Panc1 (cell line): Measurements from ENCODE around the gene CAST. TPM values are rescaled to one million over a fixed set of nuclear protein-coding genes. Genes with fewer than 3 reads are reported as not detected.

Source experiments
- ATAC-seq: fragments of 200-7000 bp; cut with Tn5 transposase; 2 replicates; pipeline ENCODE4 v1.9.1; 2020; ENCODE audit warnings: mild to moderate bottlenecking, moderate library complexity
- BruUV-seq: library from RNA; stranded (reverse); fragments of 400-500 nt; replicated peaks from 2 replicates; lab custom pipeline; 2021; lab: Mats Ljungman, UMichigan
- CTCF ChIA-PET: fragments of 300-600 bp; sonication (Branson Sonifier 250); formaldehyde crosslinking; loops from one replicate; lab custom pipeline; 2022; ENCODE audit warnings: antibody characterized with exemption; lab: Charles Lee
- POLR2A ChIA-PET: fragments of 300-600 bp; sonication (Branson Sonifier 250); formaldehyde crosslinking; loops from one replicate; lab custom pipeline; 2022; ENCODE audit warnings: antibody characterized with exemption; lab: Charles Lee
- DNase-seq: peaks from one replicate; pipeline ENCODE4 v3.0.0-alpha.2; 2010; ENCODE audit warnings: low read depth, low spot score
- H3K27ac ChIP-seq: 2 replicates; pipeline ENCODE4 v1.5.1; 2011; ENCODE audit warnings: mild to moderate bottlenecking, low read length, inconsistent platforms
- H3K27me3 ChIP-seq: fragments of 200-500 bp; sonication (Bioruptor generic); 2 replicates; pipeline ENCODE4 v1.6.0; 2014; ENCODE audit warnings: low read length, inconsistent platforms; ENCODE audit not compliant: control insufficient read depth, insufficient read depth
- H3K36me3 ChIP-seq: fragments of 200-500 bp; sonication (Bioruptor generic); 2 replicates; pipeline ENCODE4 v1.5.1; 2014; ENCODE audit warnings: inconsistent platforms, mild to moderate bottlenecking, low read length, moderate library complexity; ENCODE audit not compliant: control insufficient read depth, insufficient read depth
- H3K4me1 ChIP-seq: 2 replicates; pipeline ENCODE4 v1.5.1; 2011; ENCODE audit warnings: inconsistent platforms, mild to moderate bottlenecking, low read length, moderate library complexity; ENCODE audit not compliant: control insufficient read depth, insufficient read depth
- H3K4me3 ChIP-seq, 2 experiments: 2 replicates each; pipeline ENCODE4 v1.5.1; 2011 to 2012; ENCODE audit warnings: low read depth in 2 of 2, low read length in 2 of 2, mild to moderate bottlenecking in 2 of 2, inconsistent platforms in 1 of 2, moderate library complexity in 1 of 2
- H3K9me3 ChIP-seq: fragments of 200-500 bp; sonication (Bioruptor generic); 2 replicates; pipeline ENCODE4 v1.5.1; 2014; ENCODE audit warnings: low read depth, mild to moderate bottlenecking, inconsistent platforms, low read length, moderate library complexity; ENCODE audit not compliant: control insufficient read depth, insufficient read depth
- POLR2AphosphoS5 ChIP-seq: IDR thresholded peaks from 2 replicates; pipeline ENCODE4 v1.6.1; 2012; ENCODE audit warnings: mild to moderate bottlenecking, low read depth, low read length, moderate library complexity
- SIN3A ChIP-seq: IDR thresholded peaks from 2 replicates; pipeline ENCODE4 v1.6.1; 2012; ENCODE audit warnings: low read depth, mild to moderate bottlenecking, low read length, moderate library complexity, borderline replicate concordance; ENCODE audit not compliant: insufficient read depth
- TCF7L2 ChIP-seq: IDR thresholded peaks from 2 replicates; pipeline ENCODE4 v1.6.1; 2011; ENCODE audit warnings: mild to moderate bottlenecking, low read depth, low read length, inconsistent platforms
- in situ Hi-C: cut with HindIII; loops from 2 replicates; pipeline ENCODE4 v1.10.0; 2016; ENCODE audit warnings: low sequenced_read_pairs, low pct_unique_long_range_greater_than_20kb
- intact Hi-C: fragments of 100-400 bp; cut with micrococcal nuclease; formaldehyde crosslinking; loops from one replicate; pipeline ENCODE4 v1.10.0; 2022; ENCODE audit not compliant: unreplicated experiment
- total RNA-seq: library from RNA; stranded (reverse); gene quantifications from one replicate; pipeline ENCODE4 v1.2.1, GENCODE V29; 2021; ENCODE audit not compliant: unreplicated experiment
- TF ChIP-seq, protein P1 (sequence below): fragments of 450-650 bp; IDR thresholded peaks from 2 replicates; pipeline ENCODE4 v1.5.1; 2017; ENCODE audit warnings: mild to moderate bottlenecking
- TF ChIP-seq, protein P2 (sequence below), 2 experiments: IDR thresholded peaks; 2 replicates each; pipeline ENCODE4 v1.6.1; 2011 to 2012; ENCODE audit warnings: low read depth in 2 of 2, control low read depth in 1 of 2, low read length in 1 of 2, mild to moderate bottlenecking in 1 of 2, moderate library complexity in 1 of 2; ENCODE audit not compliant: insufficient read depth in 1 of 2

Gene CAST
- total RNA-seq, 1 experiment from 2014 or later = 212 TPM

- TF ChIP-seq, protein P1, sequence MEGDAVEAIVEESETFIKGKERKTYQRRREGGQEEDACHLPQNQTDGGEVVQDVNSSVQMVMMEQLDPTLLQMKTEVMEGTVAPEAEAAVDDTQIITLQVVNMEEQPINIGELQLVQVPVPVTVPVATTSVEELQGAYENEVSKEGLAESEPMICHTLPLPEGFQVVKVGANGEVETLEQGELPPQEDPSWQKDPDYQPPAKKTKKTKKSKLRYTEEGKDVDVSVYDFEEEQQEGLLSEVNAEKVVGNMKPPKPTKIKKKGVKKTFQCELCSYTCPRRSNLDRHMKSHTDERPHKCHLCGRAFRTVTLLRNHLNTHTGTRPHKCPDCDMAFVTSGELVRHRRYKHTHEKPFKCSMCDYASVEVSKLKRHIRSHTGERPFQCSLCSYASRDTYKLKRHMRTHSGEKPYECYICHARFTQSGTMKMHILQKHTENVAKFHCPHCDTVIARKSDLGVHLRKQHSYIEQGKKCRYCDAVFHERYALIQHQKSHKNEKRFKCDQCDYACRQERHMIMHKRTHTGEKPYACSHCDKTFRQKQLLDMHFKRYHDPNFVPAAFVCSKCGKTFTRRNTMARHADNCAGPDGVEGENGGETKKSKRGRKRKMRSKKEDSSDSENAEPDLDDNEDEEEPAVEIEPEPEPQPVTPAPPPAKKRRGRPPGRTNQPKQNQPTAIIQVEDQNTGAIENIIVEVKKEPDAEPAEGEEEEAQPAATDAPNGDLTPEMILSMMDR = no peak
- TF ChIP-seq TCF7L2 = no peak
- TF ChIP-seq POLR2AphosphoS5 = no peak
- CTCF ChIA-PET = no interaction called here
- intact Hi-C loops (no loop called here), in situ Hi-C loops (no loop called here)
- ATAC-seq = no peak
- no peak overlapping the region for H3K27ac ChIP-seq
- DNase-seq = no peak
- H3K9me3 ChIP-seq = no peaks in the 10 kb centered on the region
- H3K27me3 ChIP-seq = no peaks in the 10 kb centered on the region
- POLR2A ChIA-PET = no interaction called here
- H3K4me1 ChIP-seq = peaks cover 14% of the 10 kb centered on the region; the same call in 1 of the 2 replicates
- no peak overlapping the region for H3K4me3 ChIP-seq
- peaks cover 3% of the 10 kb centered on the region; the same call in 1 of the 2 replicates for H3K36me3 ChIP-seq
- no TSS peak for BruUV-seq
Measured at GRCh38 chr5:96783326-96783725, 121.2 kb downstream of the CAST start.

GRCh38 chr5:96785326-96786109, 123.3 kb downstream of the CAST start:
- ATAC-seq = no peak
- CTCF ChIA-PET = no interaction called here
- Histone ChIP-seq H3K9me3 (no peaks in the 10 kb centered on the region), H3K4me1 (peaks cover 11% of the 10 kb centered on the region; the same call in 1 of the 2 replicates), H3K27me3 (no peaks in the 10 kb centered on the region), H3K4me3 (no peak overlapping the region), H3K27ac (no peak overlapping the region), H3K36me3 (no peaks in the 10 kb centered on the region; the same call in 1 of the 2 replicates)
- in situ Hi-C loops = no loop called here
- intact Hi-C loops = no loop called here
- DNase-seq = no peak
- TF ChIP-seq, protein P2, sequence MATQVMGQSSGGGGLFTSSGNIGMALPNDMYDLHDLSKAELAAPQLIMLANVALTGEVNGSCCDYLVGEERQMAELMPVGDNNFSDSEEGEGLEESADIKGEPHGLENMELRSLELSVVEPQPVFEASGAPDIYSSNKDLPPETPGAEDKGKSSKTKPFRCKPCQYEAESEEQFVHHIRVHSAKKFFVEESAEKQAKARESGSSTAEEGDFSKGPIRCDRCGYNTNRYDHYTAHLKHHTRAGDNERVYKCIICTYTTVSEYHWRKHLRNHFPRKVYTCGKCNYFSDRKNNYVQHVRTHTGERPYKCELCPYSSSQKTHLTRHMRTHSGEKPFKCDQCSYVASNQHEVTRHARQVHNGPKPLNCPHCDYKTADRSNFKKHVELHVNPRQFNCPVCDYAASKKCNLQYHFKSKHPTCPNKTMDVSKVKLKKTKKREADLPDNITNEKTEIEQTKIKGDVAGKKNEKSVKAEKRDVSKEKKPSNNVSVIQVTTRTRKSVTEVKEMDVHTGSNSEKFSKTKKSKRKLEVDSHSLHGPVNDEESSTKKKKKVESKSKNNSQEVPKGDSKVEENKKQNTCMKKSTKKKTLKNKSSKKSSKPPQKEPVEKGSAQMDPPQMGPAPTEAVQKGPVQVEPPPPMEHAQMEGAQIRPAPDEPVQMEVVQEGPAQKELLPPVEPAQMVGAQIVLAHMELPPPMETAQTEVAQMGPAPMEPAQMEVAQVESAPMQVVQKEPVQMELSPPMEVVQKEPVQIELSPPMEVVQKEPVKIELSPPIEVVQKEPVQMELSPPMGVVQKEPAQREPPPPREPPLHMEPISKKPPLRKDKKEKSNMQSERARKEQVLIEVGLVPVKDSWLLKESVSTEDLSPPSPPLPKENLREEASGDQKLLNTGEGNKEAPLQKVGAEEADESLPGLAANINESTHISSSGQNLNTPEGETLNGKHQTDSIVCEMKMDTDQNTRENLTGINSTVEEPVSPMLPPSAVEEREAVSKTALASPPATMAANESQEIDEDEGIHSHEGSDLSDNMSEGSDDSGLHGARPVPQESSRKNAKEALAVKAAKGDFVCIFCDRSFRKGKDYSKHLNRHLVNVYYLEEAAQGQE (IDR thresholded peaks at IDR 0.05; ENCODE audit: insufficient read depth in 1 of 2, low read depth in 2 of 2, low read length in 1 of 2) = no peak
- TF ChIP-seq POLR2AphosphoS5 (no peak), TCF7L2 (no peak), SIN3A (no peak)
- TF ChIP-seq, protein P1 = no peak
- POLR2A ChIA-PET = interaction anchor here (0.9 kb wide), 1 partner anchor 13 kb away, joined by 3 read pairs; no protein-coding TSS in a partner anchor
- no TSS peak for BruUV-seq
